Esophagus muscularis mucosa (tissue), 4 donors: ENCODE measurements around the gene BTBD3.

Source experiments
- CTCF ChIP-seq, 3 experiments: fragments of 200-600 bp in 2 of 3; fragments of 450-650 bp in 1 of 3; sonication (generic) in 2 of 3; IDR thresholded peaks; one replicate each; pipeline ENCODE4 v1.5.1; 2017 to 2019; ENCODE audit warnings: antibody characterized with exemption in 3 of 3, mild to moderate bottlenecking in 2 of 3, moderate library complexity in 1 of 3
- EP300 ChIP-seq: sonication (generic); formaldehyde crosslinking; IDR thresholded peaks from one replicate; pipeline ENCODE4 v1.6.1; 2017; ENCODE audit warnings: antibody characterized with exemption
- POLR2A ChIP-seq: fragments of 450-650 bp; IDR thresholded peaks from one replicate; pipeline ENCODE4 v1.6.1; 2017; ENCODE audit warnings: antibody characterized with exemption, moderate library complexity, mild to moderate bottlenecking, low read depth

GRCh38 chr20:11881449-11881848 is 36.2 kb upstream of the BTBD3 start:
- TF ChIP-seq CTCF (IDR thresholded peaks at IDR 0.05) (no peak), EP300 (no peak), POLR2A (no peak)
